ENCODE results near the gene ZNF594.

DNA sequence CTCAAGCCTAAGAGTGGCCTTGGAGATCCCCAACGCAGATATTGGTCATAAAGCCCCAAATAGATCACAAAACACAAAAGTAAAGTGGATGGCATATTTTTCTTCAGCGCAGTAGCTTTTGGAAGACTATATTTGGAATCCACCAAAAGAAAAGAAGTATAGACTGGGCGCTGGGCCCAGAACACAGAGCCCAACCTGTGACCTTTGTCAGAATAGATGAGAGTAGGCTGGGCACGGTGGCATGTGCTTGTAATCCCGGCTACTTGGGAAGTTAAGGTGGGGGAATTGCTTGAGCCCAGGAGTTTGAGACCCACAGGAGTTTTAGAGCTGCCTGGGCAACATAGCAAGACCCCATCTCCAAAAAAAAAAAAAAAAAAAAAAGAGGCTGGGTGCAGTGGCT lies 28.4 kb upstream of the ZNF594 start:
- TF ChIP-seq, protein P1, sequence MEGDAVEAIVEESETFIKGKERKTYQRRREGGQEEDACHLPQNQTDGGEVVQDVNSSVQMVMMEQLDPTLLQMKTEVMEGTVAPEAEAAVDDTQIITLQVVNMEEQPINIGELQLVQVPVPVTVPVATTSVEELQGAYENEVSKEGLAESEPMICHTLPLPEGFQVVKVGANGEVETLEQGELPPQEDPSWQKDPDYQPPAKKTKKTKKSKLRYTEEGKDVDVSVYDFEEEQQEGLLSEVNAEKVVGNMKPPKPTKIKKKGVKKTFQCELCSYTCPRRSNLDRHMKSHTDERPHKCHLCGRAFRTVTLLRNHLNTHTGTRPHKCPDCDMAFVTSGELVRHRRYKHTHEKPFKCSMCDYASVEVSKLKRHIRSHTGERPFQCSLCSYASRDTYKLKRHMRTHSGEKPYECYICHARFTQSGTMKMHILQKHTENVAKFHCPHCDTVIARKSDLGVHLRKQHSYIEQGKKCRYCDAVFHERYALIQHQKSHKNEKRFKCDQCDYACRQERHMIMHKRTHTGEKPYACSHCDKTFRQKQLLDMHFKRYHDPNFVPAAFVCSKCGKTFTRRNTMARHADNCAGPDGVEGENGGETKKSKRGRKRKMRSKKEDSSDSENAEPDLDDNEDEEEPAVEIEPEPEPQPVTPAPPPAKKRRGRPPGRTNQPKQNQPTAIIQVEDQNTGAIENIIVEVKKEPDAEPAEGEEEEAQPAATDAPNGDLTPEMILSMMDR (IDR thresholded peaks at IDR 0.05) = no peak
- no peak for TF ChIP-seq POLR2A (IDR thresholded peaks at IDR 0.05)
